ENCODE data around the gene ODR4. TPM values are rescaled to one million over a fixed set of nuclear protein-coding genes. Genes with fewer than 3 reads are reported as not detected.

Gene ODR4
- total RNA-seq = 23.0 and 23.6 TPM in 2 replicates

DNA sequence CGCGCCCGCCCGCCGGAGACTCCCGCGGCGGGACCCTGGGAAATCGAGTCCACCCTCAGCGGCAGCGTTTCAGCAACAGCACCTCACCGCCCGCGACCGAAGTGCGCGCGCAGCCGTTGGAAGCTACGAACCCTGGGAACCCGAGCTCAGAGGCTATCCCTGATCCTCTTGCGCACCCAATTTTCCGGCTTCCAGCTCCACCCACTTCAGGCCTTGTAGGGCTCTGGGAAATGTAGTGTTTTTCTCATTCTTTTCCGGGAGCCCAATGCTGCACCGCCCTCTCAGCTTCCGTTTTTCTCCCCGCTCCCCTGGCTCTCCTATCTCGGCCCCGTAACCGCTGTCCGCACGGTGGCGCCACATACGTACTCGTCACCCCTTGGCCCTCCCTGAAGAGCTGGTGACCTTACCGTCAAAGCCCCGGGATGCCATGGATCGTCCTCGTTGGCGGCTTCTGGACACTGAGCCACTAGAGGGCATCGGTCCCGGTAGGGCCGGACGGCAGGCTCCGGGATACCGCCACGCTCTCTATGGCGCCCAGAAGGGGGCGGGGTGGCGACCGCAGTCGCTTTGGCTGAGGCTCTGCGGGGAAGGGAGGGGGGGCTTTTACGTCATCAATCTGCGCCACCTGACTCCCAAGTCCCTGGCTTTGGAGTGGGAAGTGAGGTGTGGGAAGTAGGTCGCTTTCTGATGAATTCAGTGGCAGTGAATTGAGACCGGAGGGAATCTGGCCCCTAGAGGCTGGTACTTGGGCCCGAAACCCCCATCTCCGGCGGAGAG is at the start of gene ODR4, which contains the start of gene TPR:
TSS of gene ODR4 (plus strand) at position 687 of the 777 bp plus-strand sequence. CDS start 3,948 bp downstream, outside the sequence.
TSS of gene TPR (minus strand) at position 102 of the 777 bp plus-strand sequence. CDS start 225 bp downstream, outside the sequence.

DNA sequence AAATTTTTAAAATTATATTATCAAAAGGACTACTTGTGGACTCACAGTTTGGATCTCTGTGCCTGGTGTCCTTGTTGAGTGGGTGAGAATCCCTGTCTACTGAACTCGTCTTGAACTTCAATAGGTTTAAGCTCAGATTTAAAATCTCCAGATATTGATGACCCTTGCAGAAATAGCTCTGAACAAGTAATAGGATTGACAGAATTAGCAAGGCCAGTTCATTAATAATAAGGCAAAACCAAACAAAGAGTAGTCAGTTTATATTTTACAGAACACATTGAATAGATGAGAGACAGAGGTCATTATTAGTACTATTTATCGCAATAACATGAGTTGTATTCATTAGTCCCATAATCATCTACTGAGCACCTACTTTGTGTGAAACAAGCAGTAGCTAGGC is 85.4 kb downstream of the ODR4 start, which contains the start of gene PDC:
TSS of gene PDC (minus strand) at position 101 of the 400 bp plus-strand sequence. CDS start 11,655 bp downstream, outside the sequence.

Other genes starting within 250 kb of the ODR4 start
- 39.8 and 50.4 TPM in 2 replicates for gene PRG4, start 79.6 kb upstream of the ODR4 start, total RNA-seq
- gene TPR, start 585 bp upstream of the ODR4 start, total RNA-seq = 75.8 and 84.1 TPM in 2 replicates
- gene PDC, start 85.3 kb downstream of the ODR4 start, total RNA-seq = not detected in 2 replicates